SK-N-MC (cell line): Measurements from ENCODE around the gene CREBRF.
A peak's percentile ranks its signal among the peaks of the same experiment; 100 is the strongest.
"Not testable (repeated sequence)": the region's sequence is repeated elsewhere in the genome, so short reads cannot be mapped to it uniquely, and the experiment has no call there.

ENCODE experiments used
- DNase-seq: peaks from one replicate; pipeline ENCODE4 v3.0.0-alpha.2; 2011; ENCODE audit warnings: low read depth, low spot score
- H3K27ac ChIP-seq: fragments of 200-600 bp; sonication (generic); 2 replicates; pipeline ENCODE4 v1.5.1; 2016; ENCODE audit warnings: mixed run types
- H3K36me3 ChIP-seq: fragments of 200-600 bp; sonication (generic); 2 replicates; pipeline ENCODE4 v1.6.1; 2017; ENCODE audit warnings: antibody characterized with exemption, low read length, mixed read lengths; ENCODE audit not compliant: insufficient read depth
- H3K4me3 ChIP-seq: fragments of 200-600 bp; sonication (generic); 2 replicates; pipeline ENCODE4 v1.5.1; 2016
- H3K9ac ChIP-seq: fragments of 200-600 bp; sonication (generic); 2 replicates; pipeline ENCODE4 v1.8.0; 2017; ENCODE audit warnings: mixed run types, mixed read lengths; ENCODE audit not compliant: insufficient read length
- H3K9me3 ChIP-seq: fragments of 200-600 bp; sonication (generic); 2 replicates; pipeline ENCODE4 v1.6.1; 2017; ENCODE audit warnings: low read depth, mild to moderate bottlenecking, antibody characterized with exemption, low read length, moderate library complexity, mixed read lengths
- EZH2 ChIP-seq: fragments of 200-600 bp; sonication (generic); IDR thresholded peaks from one replicate; pipeline ENCODE4 v1.6.1; 2017; ENCODE audit warnings: antibody characterized with exemption
- FOXP2 ChIP-seq: optimal IDR thresholded peaks from 2 replicates; pipeline ENCODE3; 2011; ENCODE audit warnings: mild to moderate bottlenecking, moderate library complexity; ENCODE audit not compliant: insufficient read depth; ENCODE audit errors: extremely low read length, control extremely low read depth
- POLR2AphosphoS5 ChIP-seq: IDR thresholded peaks from 2 replicates; pipeline ENCODE4 v1.6.1; 2012; ENCODE audit warnings: mild to moderate bottlenecking, low read depth, low read length, borderline replicate concordance

Gene CREBRF

DNA sequence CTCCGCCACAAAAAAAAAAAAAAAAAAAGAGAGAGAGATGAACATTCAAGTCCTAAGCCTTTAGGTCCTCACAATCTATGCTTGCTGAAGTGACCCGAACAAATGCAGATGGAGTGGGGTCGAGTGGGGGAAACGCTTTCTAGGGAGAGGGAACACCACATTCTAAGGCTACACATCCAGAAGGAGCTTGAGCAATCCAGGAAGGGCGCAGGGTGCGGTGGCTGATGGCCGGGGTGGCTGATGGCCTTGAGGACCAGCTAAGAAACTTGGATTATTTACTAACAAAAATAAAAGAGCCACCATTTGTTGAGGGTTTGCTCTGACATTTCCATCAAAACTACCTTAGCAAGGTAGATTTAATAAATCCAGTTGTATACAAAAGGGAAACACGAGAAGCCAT, 87.4 kb downstream of the CREBRF start:
- H3K4me3 ChIP-seq = no peak overlapping the region
- TF ChIP-seq EZH2 = no peak
- no peak for TF ChIP-seq FOXP2
- no peak for TF ChIP-seq POLR2AphosphoS5
- H3K9me3 ChIP-seq = no peaks in the 10 kb centered on the region
- DNase-seq = no peak
- no peak overlapping the region for H3K27ac ChIP-seq
- peak overlapping the region; percentile 95 for H3K9ac ChIP-seq
- peaks cover 13% of the 10 kb centered on the region; the same call in 1 of the 2 replicates for H3K36me3 ChIP-seq

DNA sequence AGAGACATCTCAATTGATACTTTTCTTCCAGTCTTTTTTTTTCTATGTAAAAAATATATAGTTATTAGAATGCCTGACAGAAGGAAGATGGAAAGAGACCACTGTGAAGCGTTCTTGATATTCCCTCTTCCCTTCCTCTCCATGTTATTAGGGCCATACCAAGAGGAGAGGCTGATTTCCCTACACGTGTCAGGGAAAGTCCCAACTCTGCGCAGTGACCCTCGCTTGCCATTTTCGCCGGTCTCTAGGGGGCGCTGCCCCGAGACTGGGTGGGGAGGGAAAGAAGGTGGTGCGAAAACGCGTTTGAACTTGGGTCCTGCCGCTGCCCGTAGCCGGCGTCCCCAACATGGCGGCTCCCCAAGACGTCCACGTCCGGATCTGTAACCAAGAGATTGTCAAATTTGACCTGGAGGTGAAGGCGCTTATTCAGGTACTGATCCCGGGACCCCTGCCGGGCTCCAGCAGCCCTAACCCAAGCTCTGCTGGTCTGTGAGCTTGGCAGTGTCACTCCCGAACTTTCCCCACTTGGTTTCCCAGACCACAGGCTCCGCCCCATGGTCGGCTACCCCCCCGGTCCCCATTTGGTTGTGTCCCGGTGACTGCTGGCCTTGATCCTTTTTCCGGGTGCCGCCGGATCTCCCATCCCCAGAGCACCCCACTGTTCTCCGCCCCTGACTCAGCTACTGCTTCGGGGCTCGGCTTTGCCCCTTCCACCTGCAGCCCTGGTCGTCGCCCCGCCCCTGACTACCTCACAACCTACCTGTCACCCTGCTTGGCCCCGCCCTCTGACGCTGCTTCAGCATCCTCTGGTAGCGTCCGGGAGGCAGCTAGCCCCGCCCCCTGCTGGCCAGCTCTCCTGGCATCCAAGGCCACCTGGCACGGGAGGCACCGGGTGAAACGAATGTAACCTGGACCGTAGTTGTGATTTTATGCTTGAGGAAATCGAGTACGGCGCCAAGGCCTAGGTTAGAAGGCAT, 88.3 kb downstream of the CREBRF start, which contains the start of gene BNIP1:
Gene BNIP1 (plus strand): TSS at position 332 of the 977 bp plus-strand sequence. CDS start 15 bp downstream, at position 347.
- Histone ChIP-seq H3K4me3 (peak within 1 kb of the TSS; percentile 100), H3K27ac (peak within 1 kb of the TSS; percentile 75; the same call in 1 of the 2 replicates), H3K36me3 (peaks cover 23% of the 10 kb centered on the region; the same call in 1 of the 2 replicates), H3K9me3 (no peaks in the 10 kb centered on the region), H3K9ac (peak within 1 kb of the TSS; percentile 95)
- peak; percentile 57 for DNase-seq
- TF ChIP-seq FOXP2 = no peak
- peak; percentile 81 for TF ChIP-seq POLR2AphosphoS5

DNA sequence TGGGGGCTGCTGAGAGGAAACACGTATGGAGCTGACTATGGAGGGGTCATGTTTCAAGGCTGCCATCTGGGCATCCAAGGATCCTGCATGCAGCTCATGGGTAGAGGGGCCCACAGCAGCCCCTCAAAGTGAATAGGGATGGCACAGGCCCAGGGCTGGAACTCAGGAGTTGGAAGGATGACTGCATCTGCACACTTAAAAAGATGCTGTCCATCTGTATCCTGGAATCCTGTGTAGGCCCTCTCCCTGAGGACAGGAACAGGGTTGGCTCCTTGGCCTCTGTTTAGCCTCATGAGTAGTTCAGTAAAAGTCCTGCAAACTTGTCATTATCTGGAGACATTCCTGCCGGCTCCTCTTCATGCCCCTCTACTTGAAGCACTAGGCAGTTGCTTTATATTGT, 92.2 kb downstream of the CREBRF start:
- Histone ChIP-seq H3K9ac (no peak overlapping the region), H3K4me3 (no peak overlapping the region), H3K9me3 (no peaks in the 10 kb centered on the region), H3K27ac (no peak overlapping the region), H3K36me3 (peaks cover 33% of the 10 kb centered on the region; the same call in 1 of the 2 replicates)
- no peak for DNase-seq
- TF ChIP-seq EZH2 = no peak
- no peak for TF ChIP-seq FOXP2
- no peak for TF ChIP-seq POLR2AphosphoS5

DNA sequence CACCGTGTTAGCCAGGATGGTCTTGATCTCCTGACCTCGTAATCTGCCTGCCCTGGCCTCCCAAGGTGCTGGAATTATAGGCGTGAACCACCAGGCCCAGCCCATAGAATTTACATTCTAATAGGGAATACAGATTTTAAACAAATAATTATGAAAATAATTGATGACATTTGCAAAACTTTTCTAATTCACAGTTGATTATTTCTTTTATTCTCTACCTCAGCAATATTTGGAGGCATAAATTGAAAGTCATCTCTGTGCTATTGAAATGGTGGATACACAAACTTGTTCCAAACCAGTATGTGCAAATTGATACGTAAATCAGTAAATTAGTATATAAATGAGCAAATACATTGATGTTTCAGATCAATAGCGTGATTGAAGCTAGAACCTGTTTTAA, 96.4 kb downstream of the CREBRF start:
- Histone ChIP-seq H3K36me3 (peaks cover 53% of the 10 kb centered on the region), H3K9ac (no peak overlapping the region), H3K9me3 (no peaks in the 10 kb centered on the region), H3K27ac (no peak overlapping the region), H3K4me3 (no peak overlapping the region)
- DNase-seq = no peak
- TF ChIP-seq FOXP2 (no peak), POLR2AphosphoS5 (no peak), EZH2 (no peak)

DNA sequence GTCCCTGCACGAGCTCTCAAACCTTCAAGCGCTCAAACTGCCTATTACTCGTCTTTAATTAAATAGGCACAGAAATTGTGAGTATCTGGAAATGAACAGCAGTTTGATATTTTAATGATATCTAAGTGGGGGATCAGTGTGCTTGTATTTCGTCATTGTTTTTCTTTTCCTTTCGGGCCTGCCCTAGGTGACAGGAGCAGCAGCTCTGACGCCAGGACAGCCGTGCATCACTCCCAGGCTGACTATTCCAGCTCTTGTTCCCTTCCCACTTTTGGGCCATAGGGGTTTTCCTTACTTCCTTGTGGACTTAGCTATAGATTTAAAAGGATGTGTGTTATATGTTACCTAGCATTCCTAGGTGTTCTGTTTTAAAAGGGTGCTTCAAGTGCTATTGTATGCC, 97.7 kb downstream of the CREBRF start:
- Histone ChIP-seq H3K27ac (no peak overlapping the region), H3K36me3 (peaks cover 52% of the 10 kb centered on the region), H3K9me3 (no peaks in the 10 kb centered on the region), H3K9ac (no peak overlapping the region), H3K4me3 (no peak overlapping the region)
- no peak for DNase-seq
- TF ChIP-seq FOXP2 (no peak), EZH2 (no peak), POLR2AphosphoS5 (no peak)

DNA sequence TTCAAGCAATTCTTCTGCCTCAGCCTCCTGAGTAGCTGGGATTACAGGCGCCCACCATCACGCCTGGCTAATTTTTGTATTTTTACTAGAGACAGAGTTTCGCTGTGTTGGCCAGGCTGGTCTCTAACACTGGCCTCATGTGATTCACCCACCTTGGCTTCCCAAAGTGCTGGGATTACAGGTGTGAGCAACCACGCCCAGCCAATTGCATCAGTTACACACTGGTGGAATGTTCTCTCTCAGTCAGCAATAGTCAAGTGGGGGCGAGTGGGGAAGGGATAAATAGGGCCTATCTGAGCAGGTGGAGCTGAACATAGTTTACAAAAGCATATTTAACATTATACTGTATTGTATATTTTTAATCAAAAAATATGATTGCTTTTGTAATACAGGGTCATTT, 98.5 kb downstream of the CREBRF start:
- H3K36me3 ChIP-seq = peaks cover 49% of the 10 kb centered on the region
- not testable (repeated sequence) for H3K9me3 ChIP-seq, H3K27ac ChIP-seq, H3K9ac ChIP-seq, DNase-seq, H3K4me3 ChIP-seq

DNA sequence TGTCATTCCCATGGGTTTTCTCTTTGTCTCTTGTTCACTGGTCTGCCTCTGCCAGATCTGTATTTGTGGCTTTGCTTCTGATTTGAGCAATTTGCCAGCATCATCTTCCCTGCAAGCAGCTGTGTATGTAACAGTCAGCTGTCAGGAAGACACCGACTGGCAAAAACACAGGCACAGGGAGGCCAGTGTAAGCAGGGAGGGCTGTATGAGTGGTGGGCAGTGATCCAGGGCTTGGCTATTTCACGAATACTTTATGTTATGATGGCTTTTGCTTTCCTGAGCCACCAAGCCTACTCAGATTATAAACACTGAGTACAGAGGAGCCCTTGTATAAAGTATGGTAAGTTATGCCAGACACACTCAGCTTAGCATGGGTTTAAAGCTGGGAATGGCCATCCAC, 99.8 kb downstream of the CREBRF start:
- H3K36me3 ChIP-seq = peaks cover 57% of the 10 kb centered on the region
- no peaks in the 10 kb centered on the region for H3K9me3 ChIP-seq
- no peak overlapping the region for H3K4me3 ChIP-seq
- TF ChIP-seq POLR2AphosphoS5 (no peak), FOXP2 (no peak), EZH2 (no peak)
- H3K9ac ChIP-seq = no peak overlapping the region
- H3K27ac ChIP-seq = no peak overlapping the region
- DNase-seq = no peak

DNA sequence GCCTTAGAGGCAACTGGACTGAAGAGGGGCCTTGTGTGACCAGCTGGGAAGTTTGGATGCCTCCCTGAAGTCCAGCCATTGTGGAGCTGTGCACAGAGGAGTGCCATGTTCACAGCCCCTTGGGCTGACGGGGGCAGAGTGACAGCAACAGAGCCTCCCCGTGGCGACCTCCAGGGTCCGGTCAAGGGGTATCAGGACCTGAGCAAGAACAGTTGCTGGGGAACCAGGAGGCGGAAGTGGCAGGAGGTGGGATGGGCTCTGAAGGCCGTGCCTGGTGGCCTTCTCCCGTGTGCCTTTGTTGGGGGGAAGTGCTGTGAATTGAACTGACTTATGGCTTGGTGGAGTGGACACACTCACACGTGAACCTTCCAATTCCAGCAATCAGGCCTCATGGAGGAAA, 102.2 kb downstream of the CREBRF start:
- Histone ChIP-seq H3K9me3 (no peaks in the 10 kb centered on the region), H3K36me3 (peaks cover 54% of the 10 kb centered on the region), H3K4me3 (no peak overlapping the region), H3K27ac (no peak overlapping the region), H3K9ac (no peak overlapping the region)
- DNase-seq = no peak
- TF ChIP-seq FOXP2 = no peak
- no peak for TF ChIP-seq EZH2
- TF ChIP-seq POLR2AphosphoS5 = no peak
